GM12878 (cell line): ENCODE data around the gene PIK3C2B. TPM values are rescaled to one million over a fixed set of nuclear protein-coding genes. Genes with fewer than 3 reads are reported as not detected.

Experiments
- BMI1 ChIP-seq: fragments of 450-650 bp; IDR thresholded peaks from 2 replicates; pipeline ENCODE4 v1.6.1; 2016; ENCODE audit warnings: mild to moderate bottlenecking, moderate library complexity, borderline replicate concordance
- EED ChIP-seq: sonication (generic); IDR thresholded peaks from 2 replicates; pipeline ENCODE4 v1.6.1; 2016; ENCODE audit warnings: antibody characterized with exemption, low read depth
- EZH2 ChIP-seq: IDR thresholded peaks from 2 replicates; pipeline ENCODE4 v1.6.1; 2012; ENCODE audit warnings: low read depth, mild to moderate bottlenecking, control low read depth, inconsistent platforms, low read length, borderline replicate concordance; ENCODE audit not compliant: control insufficient read depth
- KDM1A ChIP-seq: fragments of 200-600 bp; sonication (generic); IDR thresholded peaks from 2 replicates; pipeline ENCODE4 v1.6.1; 2016; ENCODE audit warnings: borderline replicate concordance
- MEF2B ChIP-seq: fragments of 450-650 bp; IDR thresholded peaks from 2 replicates; pipeline ENCODE4 v1.6.1; 2018; ENCODE audit warnings: mild to moderate bottlenecking, moderate library complexity; ENCODE audit not compliant: partially characterized antibody, poor library complexity, severe bottlenecking
- MXI1 ChIP-seq: fragments of 150-350 bp; IDR thresholded peaks from 2 replicates; pipeline ENCODE4 v1.6.1; 2011; ENCODE audit warnings: low read depth, mild to moderate bottlenecking, inconsistent platforms, low read length, improper control_type of control experiment
- NFYB ChIP-seq: IDR thresholded peaks from 2 replicates; pipeline ENCODE4 v1.6.1; 2011; ENCODE audit warnings: low read depth, mild to moderate bottlenecking, low read length, improper control_type of control experiment, moderate library complexity; ENCODE audit not compliant: insufficient read depth
- NR2F1 ChIP-seq: fragments of 450-650 bp; conservative IDR thresholded peaks from 2 replicates; pipeline ENCODE4 v1.6.1; 2017; ENCODE audit warnings: mild to moderate bottlenecking
- PAX8 ChIP-seq: fragments of 450-650 bp; IDR thresholded peaks from 2 replicates; pipeline ENCODE4 v1.6.1; 2017; ENCODE audit warnings: mild to moderate bottlenecking, moderate library complexity
- PML ChIP-seq: IDR thresholded peaks from 2 replicates; pipeline ENCODE4 v1.6.1; 2012; ENCODE audit warnings: low read length, inconsistent platforms
- POLR2A ChIP-seq: IDR thresholded peaks from 2 replicates; pipeline ENCODE4 v1.6.1; 2011; ENCODE audit warnings: low read depth, mild to moderate bottlenecking, low read length
- RAD21 ChIP-seq: IDR thresholded peaks from 2 replicates; pipeline ENCODE4 v1.6.1; 2011; ENCODE audit warnings: mild to moderate bottlenecking, low read depth, low read length, moderate library complexity; ENCODE audit not compliant: insufficient read depth
- SREBF2 ChIP-seq: IDR thresholded peaks from 2 replicates; pipeline ENCODE4 v1.6.1; 2012; ENCODE audit warnings: mild to moderate bottlenecking, low read length
- YY1 ChIP-seq: IDR thresholded peaks from 2 replicates; pipeline ENCODE4 v1.6.1; 2011; ENCODE audit warnings: low read depth, mild to moderate bottlenecking, low read length
- polyA plus RNA-seq, 11 experiments: library from polyadenylated mRNA; depleted of rRNA in 4 of 11; unstranded in 6 of 11; stranded (reverse) in 5 of 11; fragments of >200 nt; fragmentation: Nextera tagmentation in 4 of 11; fragmentation: Illumina TruSeq in 1 of 11; extraction: Ambion mirVana in 4 of 11; extraction: Trizol in 1 of 11; gene quantifications; 1 replicate in 1 of 11; 2 replicates in 10 of 11; pipeline versions ENCODE4 v1.2.1 to v1.2.3, GENCODE V29; 2011 to 2016; ENCODE audit warnings: inconsistent platforms in 2 of 11, missing spikeins in 2 of 11, low read depth in 1 of 11
- total RNA-seq, 4 experiments: library from RNA; depleted of rRNA in 3 of 4; stranded (reverse); fragments of >200 nt in 3 of 4; fragmentation: Illumina TruSeq in 1 of 4; extraction: Trizol in 1 of 4; gene quantifications; 2 replicates each; pipeline versions ENCODE4 v1.2.1 to v1.2.3, GENCODE V29; 2013 to 2021
- TF ChIP-seq, protein P1 (sequence below): IDR thresholded peaks from 2 replicates; pipeline ENCODE4 v1.6.1; 2011; ENCODE audit warnings: mild to moderate bottlenecking, low read depth, low read length, moderate library complexity; ENCODE audit not compliant: insufficient replicate concordance
- TF ChIP-seq, protein P2 (sequence below): IDR thresholded peaks from 2 replicates; pipeline ENCODE4 v1.6.1; 2011; ENCODE audit warnings: low read depth, mild to moderate bottlenecking, low read length, moderate library complexity, borderline replicate concordance; ENCODE audit errors: extremely low read depth
- TF ChIP-seq, protein P3 (sequence below): fragments of 450-650 bp; IDR thresholded peaks from 2 replicates; pipeline ENCODE4 v1.6.1; 2017; ENCODE audit warnings: mild to moderate bottlenecking, moderate library complexity
- TF ChIP-seq, protein P4 (sequence below): fragments of 450-650 bp; IDR thresholded peaks from 2 replicates; pipeline ENCODE4 v1.6.1; 2017; ENCODE audit warnings: mild to moderate bottlenecking, moderate library complexity

The PIK3C2B gene
- total and polyA plus RNA-seq, 10 of the 15 experiments (the other 5 are each of a cell fraction or from before 2014, with no cell fraction given): 2.2 to 38.1 (median 11.4) TPM

DNA sequence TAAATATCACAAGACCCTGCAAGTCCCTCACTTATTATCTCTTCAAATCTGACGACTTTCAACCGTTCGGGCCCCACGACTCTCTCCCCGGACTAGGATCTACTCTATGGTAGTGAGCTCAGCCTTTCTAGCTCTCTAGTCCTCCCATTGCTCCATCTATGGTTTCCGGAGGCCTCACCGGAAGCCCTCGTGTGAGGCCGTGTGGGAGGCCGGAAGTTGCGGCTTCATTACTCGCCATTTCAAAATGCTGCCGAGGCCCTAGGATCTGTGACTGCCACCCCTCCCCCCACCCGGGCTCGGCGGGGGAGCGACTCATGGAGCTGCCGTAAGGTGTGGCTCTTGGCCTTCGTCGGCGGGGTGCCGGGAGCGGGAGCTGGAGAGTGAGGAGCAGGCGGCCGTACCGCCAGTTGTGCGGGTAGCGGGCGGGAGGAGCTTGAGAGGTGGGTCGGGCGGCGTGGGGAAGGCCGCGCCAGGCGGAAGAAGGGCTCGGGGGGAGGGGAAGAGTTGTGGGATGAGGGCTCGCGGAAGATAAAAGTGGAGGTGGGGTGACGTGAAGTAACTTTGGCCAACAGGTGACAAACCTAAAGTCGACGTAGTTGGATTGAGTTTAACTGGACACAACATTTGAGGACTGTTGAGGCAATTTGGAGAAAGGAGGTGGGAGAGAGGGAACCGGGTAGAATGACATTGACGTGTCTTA is 21.7 kb upstream of the PIK3C2B start, which contains the start of gene MDM4 (continued):
- 0 out of 2 replicates have a peak, but pooled peaks have one; percentile 54 for TF ChIP-seq PAX8
- peak; percentile 58; the same call in 1 of the 2 replicates for TF ChIP-seq NR2F1
- TF ChIP-seq, protein P1, sequence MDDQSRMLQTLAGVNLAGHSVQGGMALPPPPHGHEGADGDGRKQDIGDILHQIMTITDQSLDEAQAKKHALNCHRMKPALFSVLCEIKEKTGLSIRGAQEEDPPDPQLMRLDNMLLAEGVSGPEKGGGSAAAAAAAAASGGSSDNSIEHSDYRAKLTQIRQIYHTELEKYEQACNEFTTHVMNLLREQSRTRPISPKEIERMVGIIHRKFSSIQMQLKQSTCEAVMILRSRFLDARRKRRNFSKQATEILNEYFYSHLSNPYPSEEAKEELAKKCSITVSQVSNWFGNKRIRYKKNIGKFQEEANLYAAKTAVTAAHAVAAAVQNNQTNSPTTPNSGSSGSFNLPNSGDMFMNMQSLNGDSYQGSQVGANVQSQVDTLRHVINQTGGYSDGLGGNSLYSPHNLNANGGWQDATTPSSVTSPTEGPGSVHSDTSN: peak; percentile 31
- TF ChIP-seq RAD21: no peak
- TF ChIP-seq BMI1: 0 out of 2 replicates have a peak, but pooled peaks have one; percentile 13
- no peak for TF ChIP-seq PML
- TF ChIP-seq EZH2: no peak
- TF ChIP-seq YY1: peak; percentile 92
- 0 out of 2 replicates have a peak, but pooled peaks have one; percentile 59 for TF ChIP-seq EED
- TF ChIP-seq, protein P2, sequence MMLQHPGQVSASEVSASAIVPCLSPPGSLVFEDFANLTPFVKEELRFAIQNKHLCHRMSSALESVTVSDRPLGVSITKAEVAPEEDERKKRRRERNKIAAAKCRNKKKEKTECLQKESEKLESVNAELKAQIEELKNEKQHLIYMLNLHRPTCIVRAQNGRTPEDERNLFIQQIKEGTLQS: 0 out of 2 replicates have a peak, but pooled peaks have one; percentile 4
- TF ChIP-seq POLR2A: peak; percentile 94
- no peak for TF ChIP-seq NFYB
- TF ChIP-seq KDM1A: no peak
- TF ChIP-seq, protein P3, sequence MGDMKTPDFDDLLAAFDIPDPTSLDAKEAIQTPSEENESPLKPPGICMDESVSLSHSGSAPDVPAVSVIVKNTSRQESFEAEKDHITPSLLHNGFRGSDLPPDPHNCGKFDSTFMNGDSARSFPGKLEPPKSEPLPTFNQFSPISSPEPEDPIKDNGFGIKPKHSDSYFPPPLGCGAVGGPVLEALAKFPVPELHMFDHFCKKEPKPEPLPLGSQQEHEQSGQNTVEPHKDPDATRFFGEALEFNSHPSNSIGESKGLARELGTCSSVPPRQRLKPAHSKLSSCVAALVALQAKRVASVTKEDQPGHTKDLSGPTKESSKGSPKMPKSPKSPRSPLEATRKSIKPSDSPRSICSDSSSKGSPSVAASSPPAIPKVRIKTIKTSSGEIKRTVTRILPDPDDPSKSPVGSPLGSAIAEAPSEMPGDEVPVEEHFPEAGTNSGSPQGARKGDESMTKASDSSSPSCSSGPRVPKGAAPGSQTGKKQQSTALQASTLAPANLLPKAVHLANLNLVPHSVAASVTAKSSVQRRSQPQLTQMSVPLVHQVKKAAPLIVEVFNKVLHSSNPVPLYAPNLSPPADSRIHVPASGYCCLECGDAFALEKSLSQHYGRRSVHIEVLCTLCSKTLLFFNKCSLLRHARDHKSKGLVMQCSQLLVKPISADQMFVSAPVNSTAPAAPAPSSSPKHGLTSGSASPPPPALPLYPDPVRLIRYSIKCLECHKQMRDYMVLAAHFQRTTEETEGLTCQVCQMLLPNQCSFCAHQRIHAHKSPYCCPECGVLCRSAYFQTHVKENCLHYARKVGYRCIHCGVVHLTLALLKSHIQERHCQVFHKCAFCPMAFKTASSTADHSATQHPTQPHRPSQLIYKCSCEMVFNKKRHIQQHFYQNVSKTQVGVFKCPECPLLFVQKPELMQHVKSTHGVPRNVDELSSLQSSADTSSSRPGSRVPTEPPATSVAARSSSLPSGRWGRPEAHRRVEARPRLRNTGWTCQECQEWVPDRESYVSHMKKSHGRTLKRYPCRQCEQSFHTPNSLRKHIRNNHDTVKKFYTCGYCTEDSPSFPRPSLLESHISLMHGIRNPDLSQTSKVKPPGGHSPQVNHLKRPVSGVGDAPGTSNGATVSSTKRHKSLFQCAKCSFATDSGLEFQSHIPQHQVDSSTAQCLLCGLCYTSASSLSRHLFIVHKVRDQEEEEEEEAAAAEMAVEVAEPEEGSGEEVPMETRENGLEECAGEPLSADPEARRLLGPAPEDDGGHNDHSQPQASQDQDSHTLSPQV: no peak
- peak; percentile 48 for TF ChIP-seq MEF2B
- no peak for TF ChIP-seq SREBF2
- TF ChIP-seq MXI1: peak; percentile 86; the same call in 1 of the 2 replicates
- TF ChIP-seq, protein P4, sequence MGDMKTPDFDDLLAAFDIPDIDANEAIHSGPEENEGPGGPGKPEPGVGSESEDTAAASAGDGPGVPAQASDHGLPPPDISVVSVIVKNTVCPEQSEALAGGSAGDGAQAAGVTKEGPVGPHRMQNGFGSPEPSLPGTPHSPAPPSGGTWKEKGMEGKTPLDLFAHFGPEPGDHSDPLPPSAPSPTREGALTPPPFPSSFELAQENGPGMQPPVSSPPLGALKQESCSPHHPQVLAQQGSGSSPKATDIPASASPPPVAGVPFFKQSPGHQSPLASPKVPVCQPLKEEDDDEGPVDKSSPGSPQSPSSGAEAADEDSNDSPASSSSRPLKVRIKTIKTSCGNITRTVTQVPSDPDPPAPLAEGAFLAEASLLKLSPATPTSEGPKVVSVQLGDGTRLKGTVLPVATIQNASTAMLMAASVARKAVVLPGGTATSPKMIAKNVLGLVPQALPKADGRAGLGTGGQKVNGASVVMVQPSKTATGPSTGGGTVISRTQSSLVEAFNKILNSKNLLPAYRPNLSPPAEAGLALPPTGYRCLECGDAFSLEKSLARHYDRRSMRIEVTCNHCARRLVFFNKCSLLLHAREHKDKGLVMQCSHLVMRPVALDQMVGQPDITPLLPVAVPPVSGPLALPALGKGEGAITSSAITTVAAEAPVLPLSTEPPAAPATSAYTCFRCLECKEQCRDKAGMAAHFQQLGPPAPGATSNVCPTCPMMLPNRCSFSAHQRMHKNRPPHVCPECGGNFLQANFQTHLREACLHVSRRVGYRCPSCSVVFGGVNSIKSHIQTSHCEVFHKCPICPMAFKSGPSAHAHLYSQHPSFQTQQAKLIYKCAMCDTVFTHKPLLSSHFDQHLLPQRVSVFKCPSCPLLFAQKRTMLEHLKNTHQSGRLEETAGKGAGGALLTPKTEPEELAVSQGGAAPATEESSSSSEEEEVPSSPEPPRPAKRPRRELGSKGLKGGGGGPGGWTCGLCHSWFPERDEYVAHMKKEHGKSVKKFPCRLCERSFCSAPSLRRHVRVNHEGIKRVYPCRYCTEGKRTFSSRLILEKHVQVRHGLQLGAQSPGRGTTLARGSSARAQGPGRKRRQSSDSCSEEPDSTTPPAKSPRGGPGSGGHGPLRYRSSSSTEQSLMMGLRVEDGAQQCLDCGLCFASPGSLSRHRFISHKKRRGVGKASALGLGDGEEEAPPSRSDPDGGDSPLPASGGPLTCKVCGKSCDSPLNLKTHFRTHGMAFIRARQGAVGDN: peak; percentile 81; the same call in 1 of the 2 replicates
